GM23338 (cell line): ENCODE results near the gene LUZP2. TPM values are rescaled to one million over a fixed set of nuclear protein-coding genes. Genes with fewer than 3 reads are reported as not detected.
A peak's percentile ranks its signal among the peaks of the same experiment; 100 is the strongest.

ENCODE experiments used
- ATAC-seq: fragments of 200-7000 bp; cut with Tn5 transposase; 3 replicates; pipeline ENCODE4 v1.9.1; 2020
- DNase-seq: peaks from one replicate; pipeline ENCODE4 v3.0.0-alpha.2; 2015; ENCODE audit warnings: low spot score
- H2AFZ ChIP-seq: fragments of 200-600 bp; sonication (generic); 2 replicates; pipeline ENCODE4 v1.8.0; 2016; ENCODE audit warnings: antibody characterized with exemption, mild to moderate bottlenecking, moderate library complexity
- H3F3A ChIP-seq: fragments of 200-600 bp; sonication (generic); replicated peaks from 2 replicates; pipeline ENCODE4 v1.8.0; 2017; ENCODE audit warnings: antibody characterized with exemption, mixed run types, low read depth
- H3K27ac ChIP-seq: fragments of 200-600 bp; sonication (generic); 2 replicates; pipeline ENCODE4 v1.6.1; 2016; ENCODE audit warnings: low read depth
- H3K27me3 ChIP-seq: fragments of 200-600 bp; sonication (generic); 2 replicates; pipeline ENCODE4 v1.8.0; 2016; ENCODE audit warnings: mild to moderate bottlenecking, mixed run types, moderate library complexity; ENCODE audit not compliant: insufficient read depth
- H3K36me3 ChIP-seq: fragments of 200-600 bp; sonication (generic); 2 replicates; pipeline ENCODE4 v1.8.0; 2016; ENCODE audit warnings: mild to moderate bottlenecking; ENCODE audit not compliant: insufficient read depth
- H3K4me1 ChIP-seq: fragments of 200-600 bp; sonication (generic); 2 replicates; pipeline ENCODE4 v1.8.0; 2016; ENCODE audit warnings: mild to moderate bottlenecking, moderate library complexity; ENCODE audit not compliant: insufficient read depth
- H3K4me2 ChIP-seq: fragments of 200-600 bp; sonication (generic); 2 replicates; pipeline ENCODE4 v1.7.1; 2017; ENCODE audit warnings: mixed run types
- H3K4me3 ChIP-seq: fragments of 200-600 bp; sonication (generic); 2 replicates; pipeline ENCODE4 v1.6.1; 2016; ENCODE audit warnings: mixed run types
- H3K79me2 ChIP-seq: fragments of 200-600 bp; sonication (generic); replicated peaks from 2 replicates; pipeline ENCODE4 v1.8.0; 2017; ENCODE audit warnings: mild to moderate bottlenecking; ENCODE audit not compliant: insufficient read depth
- H3K9me2 ChIP-seq: fragments of 200-600 bp; sonication (generic); 2 replicates; pipeline ENCODE4 v1.8.0; 2017; ENCODE audit not compliant: insufficient read depth
- H4K20me1 ChIP-seq: fragments of 200-600 bp; sonication (generic); replicated peaks from 2 replicates; pipeline ENCODE4 v1.8.0; 2017; ENCODE audit warnings: mild to moderate bottlenecking; ENCODE audit not compliant: insufficient read depth
- H3K27ac Mint-ChIP-seq: 2 replicates; pipeline ENCODE4 v1.8.0; 2020; ENCODE audit warnings: inconsistent platforms, mild to moderate bottlenecking, moderate library complexity, mixed read lengths
- H3K27me3 Mint-ChIP-seq: 3 replicates; pipeline ENCODE4 v1.8.0; 2022; ENCODE audit warnings: low read depth, mild to moderate bottlenecking, moderate library complexity, mixed read lengths, inconsistent platforms; ENCODE audit not compliant: insufficient read depth, poor library complexity
- H3K36me3 Mint-ChIP-seq: 3 replicates; pipeline ENCODE4 v1.8.0; 2021; ENCODE audit warnings: low read depth, mild to moderate bottlenecking, inconsistent platforms, moderate library complexity, mixed read lengths
- H3K4me1 Mint-ChIP-seq: 3 replicates; pipeline ENCODE4 v1.8.0; 2020; ENCODE audit warnings: mild to moderate bottlenecking, inconsistent platforms, mixed read lengths
- H3K4me3 Mint-ChIP-seq: 3 replicates; pipeline ENCODE4 v1.8.0; 2021; ENCODE audit warnings: moderate library complexity, mild to moderate bottlenecking, inconsistent platforms, mixed read lengths
- H3K9me3 Mint-ChIP-seq: 3 replicates; pipeline ENCODE4 v1.8.0; 2020; ENCODE audit warnings: moderate library complexity, mild to moderate bottlenecking, inconsistent platforms, mixed read lengths
- CREB1 ChIP-seq: fragments of 250-450 bp; sonication (Bioruptor Pico); IDR thresholded peaks from 2 replicates; pipeline ENCODE4 v1.5.0; 2020; ENCODE audit warnings: low read depth, mild to moderate bottlenecking, moderate library complexity
- EZH2phosphoT487 ChIP-seq: fragments of 200-600 bp; sonication (generic); IDR thresholded peaks from one replicate; pipeline ENCODE4 v1.8.1; 2018; ENCODE audit warnings: antibody characterized with exemption; ENCODE audit not compliant: unreplicated experiment
- JUNB ChIP-seq: IDR thresholded peaks from one replicate; pipeline ENCODE4 v1.6.1; 2016; ENCODE audit warnings: antibody characterized with exemption; ENCODE audit not compliant: unreplicated experiment
- NANOG ChIP-seq: IDR thresholded peaks from 2 replicates; pipeline ENCODE4 v1.6.1; 2016; ENCODE audit warnings: antibody characterized with exemption, borderline replicate concordance
- REST ChIP-seq: IDR thresholded peaks from one replicate; pipeline ENCODE4 v1.6.1; 2018; ENCODE audit warnings: antibody characterized with exemption; ENCODE audit not compliant: unreplicated experiment
- STAT1 ChIP-seq: IDR thresholded peaks from one replicate; pipeline ENCODE4 v1.6.1; 2016; ENCODE audit warnings: antibody characterized with exemption; ENCODE audit not compliant: unreplicated experiment
- ZNF462 ChIP-seq: fragments of 250-450 bp; sonication (Bioruptor Pico); IDR thresholded peaks from 2 replicates; pipeline ENCODE4 v1.5.0; 2020; ENCODE audit warnings: mild to moderate bottlenecking, moderate library complexity
- polyA plus RNA-seq: library from polyadenylated mRNA; unstranded; fragments of >200 nt; fragmentation: Nextera tagmentation; extraction: Ambion mirVana; gene quantifications from 2 replicates; pipeline ENCODE4 v1.2.1, GENCODE V29; 2016
- total RNA-seq: library from RNA; depleted of rRNA; stranded (reverse); fragments of >200 nt; shearing (Covaris generic); gene quantifications from 2 replicates; pipeline ENCODE4 v1.2.3, GENCODE V29; 2014
- TF ChIP-seq, protein P1 (sequence below), 2 experiments: fragments of 200-600 bp in 1 of 2; sonication (generic) in 1 of 2; conservative IDR thresholded peaks; 2 replicates each; pipeline versions ENCODE4 v1.5.1 to v1.6.1; 2016 to 2017; ENCODE audit warnings: antibody characterized with exemption in 2 of 2, low read depth in 2 of 2, mild to moderate bottlenecking in 2 of 2, moderate library complexity in 1 of 2

LUZP2 gene
- total and polyA plus RNA-seq, 2 experiments from 2014 or later, result 2.0 to 9.2 TPM

DNA sequence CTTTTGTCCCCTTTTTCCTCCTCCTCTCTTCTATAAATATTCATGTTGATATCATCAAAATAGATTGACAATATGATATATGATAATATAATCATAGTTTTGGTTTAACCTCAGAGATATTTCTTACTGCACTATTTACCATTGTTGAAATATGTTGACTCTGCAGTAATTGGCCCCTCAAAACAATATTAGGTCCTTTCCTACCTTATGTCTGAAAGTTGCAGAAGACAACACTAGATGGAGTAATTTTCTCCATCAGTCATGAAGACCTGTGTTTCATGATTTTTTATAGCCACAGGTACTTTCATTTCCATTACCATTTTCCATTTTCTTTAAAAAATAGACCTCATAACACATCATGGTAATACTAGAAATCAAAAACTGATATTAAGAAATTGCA lies 284.4 kb downstream of the LUZP2 start:
- Histone ChIP-seq H3K4me3 (no peak overlapping the region), H3K4me2 (no peak overlapping the region), H2AFZ (no peak overlapping the region), H3K79me2 (no peaks in the 10 kb centered on the region), H3F3A (no peaks in the 10 kb centered on the region), H3K36me3 (no peaks in the 10 kb centered on the region), H3K27ac (no peak overlapping the region), H4K20me1 (no peaks in the 10 kb centered on the region), H3K4me1 (peaks cover 11% of the 10 kb centered on the region; the same call in 1 of the 2 replicates), H3K9me2 (no peaks in the 10 kb centered on the region), H3K27me3 (no peaks in the 10 kb centered on the region)
- Mint-ChIP-seq H3K9me3 (no peaks in the 10 kb centered on the region), H3K4me1 (peaks cover 20% of the 10 kb centered on the region), H3K27me3 (no peaks in the 10 kb centered on the region), H3K36me3 (no peaks in the 10 kb centered on the region), H3K27ac (no peak overlapping the region), H3K4me3 (no peak overlapping the region)
- ATAC-seq (no peak), DNase-seq (no peak)
- TF ChIP-seq CREB1 (CRISPR knock-in tag), result no peak
- no peak for TF ChIP-seq STAT1
- TF ChIP-seq ZNF462 (CRISPR knock-in tag), result no peak
- TF ChIP-seq REST, result no peak
- TF ChIP-seq NANOG, result no peak
- TF ChIP-seq, protein P1, sequence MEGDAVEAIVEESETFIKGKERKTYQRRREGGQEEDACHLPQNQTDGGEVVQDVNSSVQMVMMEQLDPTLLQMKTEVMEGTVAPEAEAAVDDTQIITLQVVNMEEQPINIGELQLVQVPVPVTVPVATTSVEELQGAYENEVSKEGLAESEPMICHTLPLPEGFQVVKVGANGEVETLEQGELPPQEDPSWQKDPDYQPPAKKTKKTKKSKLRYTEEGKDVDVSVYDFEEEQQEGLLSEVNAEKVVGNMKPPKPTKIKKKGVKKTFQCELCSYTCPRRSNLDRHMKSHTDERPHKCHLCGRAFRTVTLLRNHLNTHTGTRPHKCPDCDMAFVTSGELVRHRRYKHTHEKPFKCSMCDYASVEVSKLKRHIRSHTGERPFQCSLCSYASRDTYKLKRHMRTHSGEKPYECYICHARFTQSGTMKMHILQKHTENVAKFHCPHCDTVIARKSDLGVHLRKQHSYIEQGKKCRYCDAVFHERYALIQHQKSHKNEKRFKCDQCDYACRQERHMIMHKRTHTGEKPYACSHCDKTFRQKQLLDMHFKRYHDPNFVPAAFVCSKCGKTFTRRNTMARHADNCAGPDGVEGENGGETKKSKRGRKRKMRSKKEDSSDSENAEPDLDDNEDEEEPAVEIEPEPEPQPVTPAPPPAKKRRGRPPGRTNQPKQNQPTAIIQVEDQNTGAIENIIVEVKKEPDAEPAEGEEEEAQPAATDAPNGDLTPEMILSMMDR (conservative IDR thresholded peaks at IDR 0.05; ENCODE audit: low read depth in 2 of 2), result peak in 1 of 2 experiments; percentile 24; a peak in 2 of 4 replicates
- no peak for TF ChIP-seq EZH2phosphoT487
- no peak for TF ChIP-seq JUNB
